WTC11 (cell line): ENCODE results near the gene CPSF3. TPM values are rescaled to one million over a fixed set of nuclear protein-coding genes. Genes with fewer than 3 reads are reported as not detected.

ENCODE experiments used
- ATAC-seq: fragments of 200-7000 bp; cut with Tn5 transposase; 2 replicates; pipeline ENCODE4 v1.10.0; 2021; ENCODE audit warnings: mild to moderate bottlenecking, moderate library complexity
- CTCF ChIA-PET: fragments of 300-600 bp; sonication (Branson Sonifier 250); formaldehyde crosslinking; loops from one replicate; lab custom pipeline; 2021; ENCODE audit warnings: antibody characterized with exemption; lab: Charles Lee
- POLR2A ChIA-PET: fragments of 350-600 bp; sonication (Branson Sonifier 250); formaldehyde crosslinking; loops from one replicate; lab custom pipeline; 2021; ENCODE audit warnings: antibody characterized with exemption; lab: Charles Lee
- DNase-seq: peaks from one replicate; pipeline ENCODE4 v3.0.0; 2021; ENCODE audit warnings: low spot score
- H3K27ac Mint-ChIP-seq: 2 replicates; pipeline ENCODE4 v1.8.0; 2021; ENCODE audit warnings: mixed read lengths
- H3K27me3 Mint-ChIP-seq: 2 replicates; pipeline ENCODE4 v1.8.0; 2021; ENCODE audit warnings: low read depth, mild to moderate bottlenecking, moderate library complexity, mixed read lengths
- H3K36me3 Mint-ChIP-seq: 2 replicates; pipeline ENCODE4 v1.8.0; 2021; ENCODE audit warnings: mixed read lengths
- H3K4me1 Mint-ChIP-seq: 2 replicates; pipeline ENCODE4 v1.8.0; 2022; ENCODE audit warnings: mixed read lengths
- H3K4me3 Mint-ChIP-seq: 2 replicates; pipeline ENCODE4 v1.8.0; 2021; ENCODE audit warnings: mild to moderate bottlenecking, moderate library complexity, mixed read lengths
- H3K9me3 Mint-ChIP-seq: 2 replicates; pipeline ENCODE4 v1.8.0; 2021; ENCODE audit warnings: mixed read lengths
- AFF4 ChIP-seq: sonication (generic); formaldehyde crosslinking; IDR thresholded peaks from 2 replicates; pipeline ENCODE4 v1.8.1; 2023; ENCODE audit warnings: mild to moderate bottlenecking, missing genetic modification reagents, borderline replicate concordance
- AR ChIP-seq: fragments of 250-450 bp; sonication (Bioruptor Pico); IDR thresholded peaks from 2 replicates; pipeline ENCODE4 v1.9.0; 2021; ENCODE audit warnings: mild to moderate bottlenecking
- ATF3 ChIP-seq: sonication (generic); formaldehyde crosslinking; conservative IDR thresholded peaks from 2 replicates; pipeline ENCODE4 v1.8.1; 2022; ENCODE audit warnings: mild to moderate bottlenecking, missing genetic modification reagents
- E2F1 ChIP-seq: sonication (generic); formaldehyde crosslinking; IDR thresholded peaks from 2 replicates; pipeline ENCODE4 v1.8.0; 2022; ENCODE audit warnings: mild to moderate bottlenecking, missing genetic modification reagents
- E2F4 ChIP-seq: sonication (generic); formaldehyde crosslinking; IDR thresholded peaks from 2 replicates; pipeline ENCODE4 v1.8.1; 2022; ENCODE audit warnings: low read depth, mild to moderate bottlenecking, moderate library complexity, missing genetic modification reagents, borderline replicate concordance
- ELF4 ChIP-seq: sonication (generic); formaldehyde crosslinking; IDR thresholded peaks from 2 replicates; pipeline ENCODE4 v1.8.1; 2022; ENCODE audit warnings: low read depth, mild to moderate bottlenecking, moderate library complexity, missing genetic modification reagents
- EMX1 ChIP-seq: fragments of 250-450 bp; sonication (Bioruptor Pico); IDR thresholded peaks from 2 replicates; pipeline ENCODE4 v1.8.0; 2021; ENCODE audit warnings: mild to moderate bottlenecking
- ESRRA ChIP-seq: sonication (generic); formaldehyde crosslinking; IDR thresholded peaks from 2 replicates; pipeline ENCODE4 v1.8.1; 2022; ENCODE audit warnings: mild to moderate bottlenecking, missing genetic modification reagents, borderline replicate concordance
- ETV6 ChIP-seq: sonication (generic); formaldehyde crosslinking; IDR thresholded peaks from 2 replicates; pipeline ENCODE4 v1.8.1; 2022; ENCODE audit warnings: mild to moderate bottlenecking, missing genetic modification reagents
- FOXK1 ChIP-seq: sonication (generic); formaldehyde crosslinking; IDR thresholded peaks from 2 replicates; pipeline ENCODE4 v1.8.0; 2022; ENCODE audit warnings: mild to moderate bottlenecking, moderate library complexity, missing genetic modification reagents
- IRF2 ChIP-seq: sonication (generic); formaldehyde crosslinking; IDR thresholded peaks from 2 replicates; pipeline ENCODE4 v1.8.0; 2022; ENCODE audit warnings: low read depth, missing genetic modification reagents, borderline replicate concordance
- MLX ChIP-seq: sonication (generic); formaldehyde crosslinking; IDR thresholded peaks from 2 replicates; pipeline ENCODE4 v1.8.1; 2023; ENCODE audit warnings: mild to moderate bottlenecking, missing genetic modification reagents, moderate library complexity
- MXD4 ChIP-seq: fragments of 250-450 bp; sonication (Bioruptor Pico); IDR thresholded peaks from 2 replicates; pipeline ENCODE4 v1.8.0; 2021; ENCODE audit warnings: mild to moderate bottlenecking, moderate library complexity, borderline replicate concordance
- MYBL2 ChIP-seq: sonication (generic); formaldehyde crosslinking; IDR thresholded peaks from 2 replicates; pipeline ENCODE4 v1.8.1; 2023; ENCODE audit warnings: mild to moderate bottlenecking, moderate library complexity, missing genetic modification reagents
- OVOL2 ChIP-seq: fragments of 250-450 bp; sonication (Bioruptor Pico); IDR thresholded peaks from 2 replicates; pipeline ENCODE4 v1.9.0; 2021; ENCODE audit warnings: mild to moderate bottlenecking, borderline replicate concordance
- PRDM15 ChIP-seq: sonication (generic); formaldehyde crosslinking; IDR thresholded peaks from 2 replicates; pipeline ENCODE4 v1.8.0; 2022; ENCODE audit warnings: missing genetic modification reagents
- SMAD4 ChIP-seq: sonication (generic); formaldehyde crosslinking; IDR thresholded peaks from 2 replicates; pipeline ENCODE4 v1.8.0; 2022; ENCODE audit warnings: mild to moderate bottlenecking, missing genetic modification reagents
- SOX15 ChIP-seq: fragments of 250-450 bp; sonication (Bioruptor Pico); IDR thresholded peaks from 2 replicates; pipeline ENCODE4 v1.9.0; 2021; ENCODE audit warnings: mild to moderate bottlenecking
- USF1 ChIP-seq: sonication (generic); formaldehyde crosslinking; IDR thresholded peaks from 2 replicates; pipeline ENCODE4 v1.8.0; 2022; ENCODE audit warnings: mild to moderate bottlenecking, missing genetic modification reagents
- ZMAT4 ChIP-seq: fragments of 250-450 bp; sonication (Bioruptor Pico); IDR thresholded peaks from 2 replicates; pipeline ENCODE4 v1.9.0; 2021; ENCODE audit warnings: mild to moderate bottlenecking
- total RNA-seq: library from RNA; stranded (reverse); gene quantifications from 3 replicates; pipeline ENCODE4 v1.2.3, GENCODE V29; 2021

CPSF3 gene
- total RNA-seq, 1 experiment from 2014 or later = 88.4 TPM

GRCh38 chr2:9460441-9461017, 37.1 kb downstream of the CPSF3 start (continued):
- TF ChIP-seq USF1 (CRISPR knock-in tag) (no peak), PRDM15 (CRISPR knock-in tag) (no peak), AR (no peak), IRF2 (CRISPR knock-in tag) (no peak), OVOL2 (CRISPR knock-in tag) (no peak), ETV6 (no peak), E2F1 (CRISPR knock-in tag) (no peak), ELF4 (CRISPR knock-in tag) (no peak), ATF3 (CRISPR knock-in tag) (no peak)

GRCh38 chr2:9461079-9461478, 37.6 kb downstream of the CPSF3 start:
- Mint-ChIP-seq H3K27me3 (no peaks in the 10 kb centered on the region), H3K4me1 (peaks cover 6% of the 10 kb centered on the region)
- POLR2A ChIA-PET = no interaction called here
- TF ChIP-seq MXD4 (CRISPR knock-in tag) = no peak
- TF ChIP-seq E2F4 (CRISPR knock-in tag) = no peak
- no peak for TF ChIP-seq SMAD4 (CRISPR knock-in tag)
- TF ChIP-seq MYBL2 = no peak
- TF ChIP-seq ZMAT4 (CRISPR knock-in tag) = no peak
- TF ChIP-seq FOXK1 (CRISPR knock-in tag) = no peak
- TF ChIP-seq SOX15 (CRISPR knock-in tag) = no peak
- TF ChIP-seq ESRRA = no peak
- no peak for TF ChIP-seq AFF4 (CRISPR knock-in tag)
- TF ChIP-seq MLX (CRISPR knock-in tag) = no peak
- TF ChIP-seq EMX1 = no peak
- TF ChIP-seq, all 79 proteins: peak for 0
- ATAC-seq (no peak), DNase-seq (no peak)
- CTCF ChIA-PET = no interaction called here
- H3K27ac Mint-ChIP-seq = no peak overlapping the region
- H3K4me3 Mint-ChIP-seq = no peak overlapping the region
- peaks cover 43% of the 10 kb centered on the region for H3K36me3 Mint-ChIP-seq
- H3K9me3 Mint-ChIP-seq = no peaks in the 10 kb centered on the region
